HG02885 (cell line): Measurements from ENCODE around the gene GNPNAT1.
"Not testable (repeated sequence)": the region's sequence is repeated elsewhere in the genome, so short reads cannot be mapped to it uniquely, and the experiment has no call there.

ENCODE experiments used
- ATAC-seq: cut with Tn5 transposase; IDR thresholded peaks from one replicate; pipeline ENCODE4 v1.9.1; 2021; ENCODE audit warnings: mild to moderate bottlenecking; ENCODE audit not compliant: unreplicated experiment, poor library complexity

The GNPNAT1 gene

DNA sequence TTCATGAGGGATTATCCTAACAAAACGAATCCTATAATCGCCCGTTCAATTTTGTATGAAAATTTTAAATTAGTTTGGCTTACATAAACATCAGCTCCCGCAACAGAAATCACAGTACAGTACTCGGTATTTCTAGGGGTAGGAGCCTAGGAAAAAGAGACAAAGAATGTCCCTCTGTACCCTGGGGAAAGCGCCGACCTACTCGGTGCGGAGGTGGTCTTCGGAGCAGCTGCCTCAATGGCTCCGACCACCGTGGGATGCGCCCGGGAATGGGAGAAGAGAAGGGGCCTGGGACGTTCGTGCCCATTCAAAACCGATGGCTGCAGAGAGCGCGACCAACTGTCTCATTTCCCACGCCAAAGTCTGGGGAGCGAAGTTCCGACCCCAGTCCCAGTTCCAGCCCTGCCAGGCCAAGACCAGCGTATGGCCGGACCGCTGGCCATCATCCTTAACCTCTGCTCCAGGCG, 618 bp downstream of the GNPNAT1 start:
- ATAC-seq = no peak

DNA sequence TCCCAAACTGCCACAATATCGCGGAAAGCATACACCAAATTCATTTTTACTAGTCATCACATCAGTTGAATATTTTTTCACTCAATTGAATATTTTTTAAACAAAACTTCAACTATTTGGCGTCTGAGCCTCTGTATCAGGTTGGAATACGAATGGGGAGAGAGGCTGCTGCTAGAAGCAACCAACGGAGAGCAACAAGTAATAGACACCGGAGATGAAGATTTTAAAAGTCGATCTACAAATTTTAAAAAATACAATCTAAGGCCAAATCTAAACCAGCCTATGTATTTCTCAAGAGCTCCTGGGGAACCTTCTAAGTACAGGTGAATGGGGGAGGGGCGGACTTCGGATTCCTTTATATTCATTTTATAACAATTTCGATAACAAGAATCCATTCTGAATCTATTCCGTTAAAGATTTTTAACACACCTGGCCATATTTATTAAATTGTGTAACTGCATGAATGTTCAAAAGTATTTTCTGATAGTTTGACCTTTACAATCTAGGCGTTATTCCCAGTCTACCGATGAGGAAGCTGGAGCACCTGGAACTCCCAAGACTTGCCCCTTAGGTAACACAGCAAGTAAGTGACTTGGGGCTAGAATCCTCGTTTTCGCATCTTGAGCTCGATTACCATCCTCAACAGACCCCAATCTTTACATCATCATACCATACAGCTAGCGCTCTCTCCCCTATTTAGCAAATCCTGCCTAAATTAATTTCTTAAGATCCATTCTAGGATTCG, 1.2 kb downstream of the GNPNAT1 start:
- no peak for ATAC-seq

DNA sequence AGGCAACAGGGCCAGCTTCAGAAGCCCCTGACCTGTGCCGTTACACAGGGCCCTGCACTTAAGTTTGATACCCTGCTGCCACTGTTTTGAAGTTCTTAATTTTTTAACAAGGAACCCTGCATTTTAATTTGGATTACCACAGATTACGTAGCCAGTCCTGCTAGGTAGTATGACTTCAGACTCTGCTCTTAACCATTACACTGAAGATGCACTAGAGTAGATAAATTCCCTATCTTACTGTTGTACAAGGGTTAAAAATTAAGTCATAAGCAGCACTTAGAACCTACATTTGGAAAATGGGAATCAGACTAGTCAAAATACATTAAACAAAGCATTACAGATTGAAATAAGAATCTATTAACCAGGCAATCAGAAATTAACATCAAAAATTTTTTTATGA, 2.3 kb downstream of the GNPNAT1 start:
- ATAC-seq = no peak

DNA sequence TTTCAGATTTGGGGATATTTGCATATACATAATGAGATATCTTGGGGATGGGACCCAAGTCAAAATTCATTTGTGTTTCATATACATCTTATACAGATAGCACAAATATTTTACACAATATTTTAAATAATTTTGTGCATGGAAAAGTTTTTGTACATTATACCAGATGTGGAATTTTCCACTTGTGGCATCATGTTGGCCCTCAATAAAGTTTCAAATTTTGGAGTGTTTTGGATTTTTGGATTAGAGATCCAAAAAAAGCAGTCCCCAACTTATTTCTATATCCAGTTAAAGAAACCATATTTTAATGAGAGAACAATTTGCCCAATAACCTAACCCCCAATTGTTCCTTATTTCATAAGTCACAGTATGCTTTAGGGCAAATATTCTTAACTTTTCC, 4.5 kb downstream of the GNPNAT1 start:
- ATAC-seq = no peak

DNA sequence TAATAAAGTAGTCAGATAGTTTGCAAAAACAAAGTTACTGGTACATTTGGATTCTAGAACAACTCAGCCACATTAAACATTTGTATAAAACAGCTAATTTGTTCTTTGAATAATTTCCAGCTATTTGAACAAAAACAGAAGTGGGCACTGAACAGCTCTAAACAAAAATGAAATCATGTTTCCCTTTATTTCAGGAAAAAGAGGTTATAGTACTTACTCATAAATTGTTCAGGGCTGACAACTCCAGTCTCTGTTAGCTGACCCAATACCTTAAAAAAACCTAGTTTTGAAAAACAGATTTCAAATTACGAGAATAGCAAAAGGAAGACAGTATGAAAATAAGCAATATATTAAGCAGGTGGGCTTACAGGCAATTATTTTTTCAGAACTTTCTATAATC, 8.2 kb downstream of the GNPNAT1 start:
- no peak for ATAC-seq

DNA sequence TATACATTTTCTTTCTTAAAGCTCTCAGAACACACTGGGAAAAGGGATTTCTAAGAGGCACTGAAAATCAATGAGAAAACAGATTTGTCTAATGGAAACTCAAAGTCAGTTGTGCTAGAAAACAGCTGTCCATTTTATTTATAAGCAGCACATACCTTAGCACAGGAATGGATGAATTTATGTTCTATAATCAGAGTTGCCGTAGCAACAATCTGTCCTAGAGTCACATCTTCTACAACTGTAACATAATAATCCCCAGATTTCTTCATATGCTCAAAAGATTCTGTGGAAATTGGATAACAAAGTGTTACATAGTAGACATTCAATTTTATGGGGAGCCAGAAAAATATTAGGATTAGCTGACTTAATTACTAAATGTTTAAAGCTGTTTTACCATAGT, 9.8 kb downstream of the GNPNAT1 start:
- ATAC-seq = no peak

DNA sequence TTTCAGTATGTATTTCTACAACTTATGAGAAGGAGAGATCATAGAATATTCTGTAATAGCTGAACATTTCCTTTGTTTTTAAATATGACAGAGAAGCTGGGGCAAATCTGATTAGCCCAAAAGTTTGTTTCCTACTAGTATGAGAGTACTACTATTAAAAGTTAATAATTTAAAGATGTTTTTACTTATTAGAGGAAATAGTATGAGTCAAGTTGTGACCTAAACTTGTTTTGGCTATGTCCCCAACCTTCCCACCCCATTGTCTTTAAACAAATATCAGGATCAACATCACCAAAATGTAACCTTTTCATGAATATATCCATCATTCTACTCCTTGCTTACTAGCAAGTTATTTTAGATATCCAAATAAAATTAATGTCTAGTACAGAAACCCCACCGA, 10.5 kb downstream of the GNPNAT1 start:
- ATAC-seq = no peak

DNA sequence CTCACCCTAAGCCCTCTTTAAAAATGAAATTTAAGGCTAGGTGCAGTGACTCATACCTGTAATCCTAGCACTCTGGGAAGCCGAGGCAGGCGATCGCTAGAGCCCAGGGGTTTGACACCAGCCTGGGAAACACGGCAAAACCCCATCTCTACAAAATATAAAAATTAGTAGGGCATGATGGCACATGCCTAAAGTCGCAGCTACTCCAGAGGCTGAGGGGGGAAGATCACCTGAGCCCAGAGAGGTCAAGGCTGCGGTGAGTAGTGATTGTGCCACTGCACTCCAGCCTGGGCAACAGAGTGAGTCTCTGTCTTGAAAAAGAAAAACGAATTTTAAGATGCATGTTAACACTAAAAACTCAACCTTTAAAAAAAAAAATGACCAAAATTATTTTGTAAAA, 12.7 kb downstream of the GNPNAT1 start:
- ATAC-seq = no peak

DNA sequence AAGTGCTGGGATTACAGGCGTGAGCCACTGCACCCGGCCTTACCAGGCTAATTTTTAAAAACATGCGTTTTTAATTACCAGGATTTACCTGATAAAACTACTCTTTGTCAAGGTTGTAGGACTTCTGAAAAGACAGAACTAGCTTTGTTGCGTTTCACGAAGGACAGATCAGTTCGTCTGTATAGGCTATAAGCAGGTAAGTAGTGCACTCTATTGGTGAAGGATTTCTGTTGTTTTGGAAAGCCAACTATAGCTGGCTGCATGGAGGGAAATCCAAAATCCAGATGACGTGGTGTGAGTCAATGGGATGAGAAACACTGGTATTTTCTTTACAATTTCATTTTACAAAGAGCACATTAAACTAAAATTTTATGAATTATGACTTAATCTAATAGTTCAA, 14.6 kb downstream of the GNPNAT1 start:
- no peak for ATAC-seq

DNA sequence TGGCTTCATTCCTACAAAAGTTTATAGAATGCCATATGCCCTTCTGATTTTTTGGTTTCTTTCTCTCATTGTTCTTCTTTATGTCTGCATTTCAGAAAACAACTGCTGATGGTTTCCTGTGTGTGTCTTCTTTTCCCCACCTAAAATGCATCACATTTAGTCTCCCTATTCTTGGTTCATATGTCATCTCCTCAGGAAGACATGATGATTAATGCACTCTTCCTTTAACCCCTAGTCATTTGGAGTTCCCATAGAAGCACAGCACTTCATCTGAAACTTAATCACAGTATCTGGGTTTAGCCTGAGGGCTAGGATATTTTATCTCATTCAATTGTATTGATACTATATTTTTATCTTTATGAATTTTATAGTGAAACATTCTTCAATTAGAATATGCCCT, 21.5 kb downstream of the GNPNAT1 start:
- no peak for ATAC-seq

DNA sequence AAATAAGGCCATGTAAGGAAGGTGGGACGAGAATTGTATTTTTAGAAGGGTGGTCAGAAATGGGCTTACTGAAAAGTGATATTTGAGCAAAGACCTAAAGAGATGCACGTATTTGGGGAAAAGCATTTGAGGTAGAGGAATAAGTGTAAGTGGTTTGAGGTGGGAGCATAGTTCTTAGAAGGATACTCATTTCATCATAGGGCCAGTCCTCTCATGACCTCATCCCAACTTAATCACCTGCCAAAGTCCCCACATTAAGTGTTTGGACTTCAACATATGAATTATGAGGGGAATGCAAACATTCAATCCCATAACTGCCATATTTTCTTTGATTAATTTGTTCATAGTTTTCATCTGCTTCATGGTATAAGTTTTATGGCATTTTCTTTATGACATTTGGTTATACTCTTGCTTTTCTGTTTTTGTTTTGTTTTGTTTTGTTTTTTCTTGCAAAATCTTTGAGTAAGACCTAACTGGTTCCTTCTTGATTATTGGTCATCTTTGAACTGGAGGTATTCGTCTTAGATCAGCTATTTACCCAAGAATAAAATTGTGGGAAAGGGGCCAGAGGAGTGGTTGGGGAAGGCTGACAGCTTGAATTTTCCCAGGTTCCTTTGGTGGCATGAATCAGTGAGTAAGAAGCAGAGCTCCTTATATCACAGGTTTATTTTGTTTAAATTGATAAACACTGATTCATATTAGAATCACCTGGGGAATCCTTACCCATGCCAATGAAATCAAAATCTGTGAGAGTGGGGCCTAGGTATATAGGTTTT, 24.2 kb downstream of the GNPNAT1 start:
- no peak for ATAC-seq

DNA sequence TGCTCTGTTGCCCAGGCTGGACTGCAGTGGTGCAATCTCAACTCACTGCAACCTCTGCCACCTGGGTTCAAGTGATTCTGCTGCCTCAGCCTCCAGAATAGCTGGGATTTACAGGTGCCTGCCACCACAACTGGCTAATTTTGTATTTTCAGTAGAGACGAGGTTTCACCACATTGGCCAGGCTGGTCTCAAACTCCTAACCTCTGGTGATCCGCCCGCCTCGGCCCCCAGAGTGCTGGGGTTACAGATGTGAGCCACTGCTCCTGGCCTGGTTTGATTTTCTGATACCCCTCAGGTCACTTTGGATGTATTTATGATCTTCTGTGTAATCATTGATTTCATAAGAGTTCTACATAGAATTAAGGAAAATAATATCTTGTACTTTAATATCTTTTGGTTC, 28.5 kb downstream of the GNPNAT1 start:
- not testable (repeated sequence) for ATAC-seq

DNA sequence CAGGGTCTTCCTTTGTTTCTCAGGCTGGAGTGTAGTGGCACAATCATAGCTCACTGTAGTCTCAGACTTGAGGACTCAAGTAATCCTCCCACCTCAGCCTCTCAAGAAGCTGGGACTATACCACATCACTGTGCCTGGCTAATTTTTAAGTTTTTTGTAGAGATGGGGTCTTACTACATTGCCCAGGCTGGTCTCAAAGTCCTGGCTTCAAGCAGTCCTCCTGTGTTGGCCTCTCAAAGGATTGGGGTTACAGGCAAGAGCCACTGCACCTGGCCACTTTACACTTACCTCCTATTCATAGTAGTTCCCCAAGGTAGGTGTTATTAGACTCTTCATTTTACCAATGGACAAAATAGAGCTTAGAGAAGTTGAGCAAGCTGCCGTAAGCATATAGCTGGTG, 32.3 kb downstream of the GNPNAT1 start:
- ATAC-seq = no peak

DNA sequence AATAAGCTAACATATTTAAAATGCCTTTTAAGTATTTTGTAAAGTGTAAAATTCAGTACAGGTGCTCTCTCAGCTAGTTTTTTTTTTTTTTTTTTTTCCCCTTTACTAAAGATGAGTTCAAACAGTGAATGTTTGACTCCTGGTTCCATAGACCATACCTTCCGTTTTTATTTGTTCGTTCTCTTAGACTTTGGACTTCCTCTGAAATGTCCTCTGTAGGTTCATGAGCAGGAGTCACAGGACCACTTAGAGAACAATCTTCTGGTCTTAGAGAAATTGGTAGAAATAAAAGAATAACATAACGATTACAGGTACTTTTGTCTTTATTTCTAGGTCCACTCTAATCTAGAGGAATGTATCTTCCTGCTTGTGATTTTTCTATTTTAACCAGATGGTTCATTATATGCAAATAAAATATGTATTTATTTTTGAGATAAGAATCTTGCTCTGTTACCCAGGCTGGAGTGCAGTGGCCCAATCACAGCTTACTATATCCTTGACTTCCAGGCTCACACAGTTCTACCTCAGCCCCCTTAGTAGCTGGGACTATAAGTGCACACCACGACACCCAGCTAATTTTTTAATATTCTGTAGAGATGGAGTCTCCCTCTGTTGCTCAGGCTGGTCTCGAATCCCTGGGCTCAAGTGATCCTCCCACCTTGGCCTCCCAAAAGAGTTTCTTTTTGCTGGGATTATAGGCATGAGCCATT, 35.6 kb downstream of the GNPNAT1 start:
- no peak for ATAC-seq

DNA sequence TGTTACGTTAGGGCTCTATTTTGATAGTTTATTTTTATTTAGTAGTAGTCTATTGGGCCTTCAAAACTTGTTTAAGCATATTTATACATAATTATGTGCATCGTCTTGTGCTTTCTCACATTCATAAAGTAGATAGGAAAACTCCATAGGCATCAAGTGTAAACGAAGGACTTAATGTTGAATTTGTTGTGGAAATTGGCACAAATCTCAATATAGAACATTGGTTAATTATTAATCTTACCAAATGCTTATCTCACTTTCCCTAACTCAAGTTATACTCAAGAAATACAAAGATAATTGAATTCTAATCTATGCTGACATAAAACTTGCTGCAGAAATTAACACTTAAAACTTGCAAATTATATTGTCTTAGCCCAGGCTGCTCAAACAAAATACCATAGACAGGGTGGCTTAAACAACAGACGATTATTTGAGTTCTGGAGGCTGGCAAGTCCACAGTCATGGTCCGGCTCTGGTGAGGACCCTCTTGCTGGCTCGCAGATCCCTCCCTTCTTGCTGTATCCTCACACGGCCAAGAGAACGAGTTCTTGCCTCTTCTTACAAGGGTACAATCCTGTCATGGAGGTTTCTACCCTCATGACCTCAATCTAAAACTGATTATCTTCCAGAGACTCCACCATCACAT, 42.6 kb downstream of the GNPNAT1 start:
- ATAC-seq = no peak

DNA sequence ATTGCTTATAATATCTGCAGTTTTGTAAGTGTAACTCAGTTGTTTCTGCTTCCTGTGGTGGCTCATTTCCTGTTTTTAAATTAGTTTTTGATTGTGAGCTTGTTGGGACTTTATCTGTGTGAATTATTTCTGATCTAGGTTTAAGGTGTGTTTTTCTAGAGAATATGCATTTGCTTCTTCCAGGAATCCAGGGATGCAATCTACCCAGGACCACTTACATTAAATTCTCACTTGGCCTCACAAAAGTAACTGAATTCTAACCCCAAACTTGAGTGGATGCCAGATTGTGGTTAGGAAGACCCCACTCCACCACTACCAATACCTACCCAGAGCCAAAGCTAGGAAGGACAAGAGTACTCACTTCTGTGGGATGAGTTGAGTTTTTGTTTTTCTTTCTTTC, 49.5 kb downstream of the GNPNAT1 start:
- ATAC-seq = no peak

DNA sequence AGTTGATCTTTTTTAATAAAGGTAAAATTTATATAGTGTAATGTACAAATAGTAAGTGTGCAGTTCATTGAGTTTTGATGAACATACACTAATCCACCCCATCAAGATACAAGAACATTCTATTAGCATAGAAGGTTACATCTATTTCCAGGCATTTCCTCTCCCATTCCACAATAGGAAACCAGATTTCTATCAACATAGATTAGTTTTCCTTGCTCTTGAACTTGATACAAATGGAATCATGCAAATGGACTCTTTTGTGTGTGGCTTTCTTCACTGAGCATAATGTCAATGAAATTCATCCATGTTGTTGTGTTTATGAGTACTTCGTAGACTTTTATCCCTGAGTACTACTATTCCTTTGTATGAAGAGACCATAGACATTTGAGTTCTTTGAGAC, 50.7 kb downstream of the GNPNAT1 start:
- no peak for ATAC-seq

DNA sequence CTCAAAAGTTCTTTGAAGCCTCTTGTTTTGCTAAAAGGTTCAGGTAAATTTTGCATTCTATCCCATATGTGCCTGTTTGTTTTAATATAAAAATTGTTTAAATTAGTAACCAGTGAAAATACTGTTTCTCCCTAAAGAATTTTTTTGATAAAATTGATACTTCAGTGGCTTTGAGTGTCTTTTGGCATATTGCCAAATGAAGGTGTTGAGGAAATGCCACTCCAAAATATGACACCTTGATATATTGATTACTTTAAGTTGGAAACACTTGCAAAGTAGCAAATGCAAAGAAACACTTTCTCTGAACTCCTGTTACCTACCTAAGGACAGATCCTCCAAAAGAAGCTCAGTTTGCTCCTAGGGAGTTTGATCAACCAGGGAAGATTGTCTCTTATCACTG, 53.0 kb downstream of the GNPNAT1 start:
- no peak for ATAC-seq

DNA sequence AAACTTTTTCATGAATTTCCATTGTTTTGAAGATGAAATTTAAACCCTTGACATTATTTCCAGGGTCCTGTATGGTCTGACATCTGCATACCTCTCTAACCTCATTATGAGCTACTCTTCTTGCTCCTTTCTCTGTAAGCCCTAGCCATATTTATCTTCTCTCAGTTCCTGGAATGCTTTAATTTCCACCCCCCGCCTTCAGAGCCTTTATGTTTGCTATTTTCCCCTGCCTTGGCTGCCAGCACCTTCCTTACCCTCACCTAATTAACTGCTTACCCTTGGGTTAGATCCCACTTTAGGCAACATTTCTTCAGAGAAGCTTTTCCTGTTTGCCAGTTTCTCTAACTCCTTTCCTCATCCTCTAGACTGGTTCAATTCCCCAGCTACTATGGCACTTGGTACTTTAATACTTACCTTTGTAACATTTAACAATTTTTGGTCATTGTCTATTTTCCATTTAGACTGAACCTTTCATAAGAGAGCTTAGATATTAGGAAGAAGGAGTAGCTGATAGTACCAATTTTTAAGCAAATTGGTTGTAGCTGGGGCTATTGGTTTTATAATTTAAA, 55.4 kb downstream of the GNPNAT1 start:
- no peak for ATAC-seq

DNA sequence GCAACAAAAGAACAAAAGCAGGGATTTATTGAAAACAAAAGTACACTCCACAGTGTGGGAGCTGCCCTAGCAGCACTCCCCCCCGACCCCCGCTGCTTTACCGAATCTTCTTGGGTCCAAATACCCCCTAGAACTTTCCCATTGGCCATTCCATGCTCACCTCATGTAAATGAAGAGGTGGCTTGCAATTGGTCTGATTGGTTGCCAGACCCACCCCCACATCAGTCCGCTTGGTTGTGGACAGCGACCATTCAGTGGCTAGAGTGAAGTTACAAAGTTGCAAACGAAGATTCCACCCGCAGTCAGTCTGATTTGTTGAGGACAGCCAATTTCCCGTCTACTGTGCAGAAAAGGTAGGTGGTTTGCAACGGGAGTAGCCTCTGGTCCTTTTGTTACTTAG, 57.6 kb downstream of the GNPNAT1 start:
- no peak for ATAC-seq
